ENCODE results near the gene EIF2AK2. TPM values are rescaled to one million over a fixed set of nuclear protein-coding genes. Genes with fewer than 3 reads are reported as not detected.

EIF2AK2 gene
- total RNA-seq, 1 donor from 2014 or later, result 37.0 TPM

DNA sequence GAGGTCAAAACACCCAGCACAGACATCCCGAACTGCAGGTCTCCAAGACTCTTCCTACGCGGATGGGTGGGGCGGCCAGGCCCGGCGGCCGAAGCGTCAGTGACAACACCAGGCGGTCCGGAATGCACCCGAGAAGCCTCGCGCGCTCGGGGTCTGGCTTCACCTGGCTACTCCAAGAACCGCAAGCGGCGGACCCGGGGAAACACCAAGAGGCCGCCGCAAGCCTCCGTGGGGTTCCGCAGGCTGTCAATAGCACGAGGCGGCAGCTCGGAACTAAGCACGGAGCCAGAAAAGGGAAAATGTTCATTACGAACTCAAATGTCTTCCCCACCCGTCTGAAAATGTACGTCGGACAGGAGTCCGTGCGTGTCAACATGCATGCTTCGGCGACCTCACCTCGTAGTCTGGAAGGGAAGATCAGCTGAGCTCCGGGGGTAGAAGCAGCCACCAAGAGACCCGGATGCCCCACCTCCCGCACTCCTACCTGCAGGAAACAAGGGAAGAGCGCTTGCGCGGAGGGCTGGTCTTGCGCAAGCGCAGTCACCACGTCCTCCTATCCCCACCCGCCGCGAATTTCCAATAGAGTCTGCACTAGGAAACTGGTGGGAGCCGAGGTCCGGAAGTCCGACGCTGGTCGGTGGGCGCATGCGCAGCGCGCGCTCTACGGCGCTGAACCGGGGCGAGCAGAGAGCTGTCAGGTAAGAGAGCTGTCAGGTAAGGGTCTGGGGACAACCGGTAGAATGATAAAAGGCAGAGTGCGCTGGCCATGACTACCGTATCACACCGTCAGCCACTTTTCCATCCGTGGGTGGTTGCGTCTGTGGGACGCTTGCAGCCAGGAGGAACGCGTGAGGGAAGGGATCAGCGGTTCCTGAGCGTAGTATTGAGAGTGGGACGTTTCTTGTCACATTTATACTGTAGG lies 72.6 kb downstream of the EIF2AK2 start, which contains the start of the genes GPATCH11 and HEATR5B:
Gene GPATCH11 (plus strand): TSS at position 646 of the 922 bp plus-strand sequence. CDS start 3,864 bp downstream, outside the sequence.
Gene HEATR5B (minus strand): TSS at position 500 of the 922 bp plus-strand sequence. CDS start 958 bp downstream, outside the sequence.
- H3K4me3 Mint-ChIP-seq, result no peak within 1 kb of the TSS
- TF ChIP-seq, protein P1, sequence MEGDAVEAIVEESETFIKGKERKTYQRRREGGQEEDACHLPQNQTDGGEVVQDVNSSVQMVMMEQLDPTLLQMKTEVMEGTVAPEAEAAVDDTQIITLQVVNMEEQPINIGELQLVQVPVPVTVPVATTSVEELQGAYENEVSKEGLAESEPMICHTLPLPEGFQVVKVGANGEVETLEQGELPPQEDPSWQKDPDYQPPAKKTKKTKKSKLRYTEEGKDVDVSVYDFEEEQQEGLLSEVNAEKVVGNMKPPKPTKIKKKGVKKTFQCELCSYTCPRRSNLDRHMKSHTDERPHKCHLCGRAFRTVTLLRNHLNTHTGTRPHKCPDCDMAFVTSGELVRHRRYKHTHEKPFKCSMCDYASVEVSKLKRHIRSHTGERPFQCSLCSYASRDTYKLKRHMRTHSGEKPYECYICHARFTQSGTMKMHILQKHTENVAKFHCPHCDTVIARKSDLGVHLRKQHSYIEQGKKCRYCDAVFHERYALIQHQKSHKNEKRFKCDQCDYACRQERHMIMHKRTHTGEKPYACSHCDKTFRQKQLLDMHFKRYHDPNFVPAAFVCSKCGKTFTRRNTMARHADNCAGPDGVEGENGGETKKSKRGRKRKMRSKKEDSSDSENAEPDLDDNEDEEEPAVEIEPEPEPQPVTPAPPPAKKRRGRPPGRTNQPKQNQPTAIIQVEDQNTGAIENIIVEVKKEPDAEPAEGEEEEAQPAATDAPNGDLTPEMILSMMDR (IDR thresholded peaks at IDR 0.05), result no peak
- no peak within 1 kb of the TSS for H3K27ac Mint-ChIP-seq
- peaks cover 40% of the 10 kb centered on the region for H3K36me3 Mint-ChIP-seq (ENCODE audit: low read depth)
- DNase-seq (peak; percentile 83), ATAC-seq (ENCODE audit: low read depth) (peak; percentile 83)
- intact Hi-C loops (cut with micrococcal nuclease), result loop anchor here (1.0 to 10.0 kb wide), 11 partner anchors 8 to 1668 kb away; partner anchors contain the start of genes ATL2, CEBPZ, CEBPZOS and EIF2AK2
- ChIA-PET CTCF (no interaction called here), POLR2A (interaction anchor here (0.6 to 3.4 kb wide), 9 partner anchors 8 to 586 kb away, joined by 3 to 13 read pairs (median 5); partner anchors contain the start of genes CEBPZ, NDUFAF7 and STRN)
- H3K27me3 Mint-ChIP-seq, result no peaks in the 10 kb centered on the region
- peaks cover 23% of the 10 kb centered on the region for H3K4me1 Mint-ChIP-seq
- no peaks in the 10 kb centered on the region for H3K9me3 Mint-ChIP-seq

DNA sequence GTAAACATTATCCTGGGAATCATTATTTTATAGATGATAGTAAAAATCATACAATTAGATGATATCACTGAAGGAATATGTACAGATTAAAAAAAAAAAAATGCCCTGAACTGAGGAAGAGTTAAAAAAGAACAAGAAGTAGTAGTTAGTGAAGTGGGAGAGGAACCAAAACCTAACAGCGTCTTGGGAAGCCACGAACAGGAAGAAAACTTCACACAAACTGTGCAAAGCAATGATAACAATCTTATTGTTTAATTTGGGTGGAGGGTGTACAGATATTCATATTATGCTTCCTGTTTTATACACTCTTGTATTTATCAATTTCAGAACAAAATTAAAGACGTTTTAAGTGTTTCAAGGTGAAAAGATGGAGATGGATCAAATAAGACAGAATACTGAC lies 76.1 kb downstream of the EIF2AK2 start:
- TF ChIP-seq, protein P1 (IDR thresholded peaks at IDR 0.05), result no peak
- H3K27ac Mint-ChIP-seq, result no peak overlapping the region
- peaks cover 59% of the 10 kb centered on the region for H3K36me3 Mint-ChIP-seq (ENCODE audit: low read depth)
- ATAC-seq (ENCODE audit: low read depth), result no peak
- POLR2A ChIA-PET, result no interaction called here
- CTCF ChIA-PET, result no interaction called here
- H3K4me1 Mint-ChIP-seq, result peaks cover 10% of the 10 kb centered on the region
- H3K9me3 Mint-ChIP-seq, result no peaks in the 10 kb centered on the region
- intact Hi-C loops (cut with micrococcal nuclease), result loop anchor here (1.0 to 10.0 kb wide), 6 partner anchors 10 to 1672 kb away; partner anchors contain the start of genes ATL2, EIF2AK2 and SRSF7
- H3K27me3 Mint-ChIP-seq, result no peaks in the 10 kb centered on the region
- peak overlapping the region; percentile 72 for H3K4me3 Mint-ChIP-seq
- DNase-seq, result no peak

DNA sequence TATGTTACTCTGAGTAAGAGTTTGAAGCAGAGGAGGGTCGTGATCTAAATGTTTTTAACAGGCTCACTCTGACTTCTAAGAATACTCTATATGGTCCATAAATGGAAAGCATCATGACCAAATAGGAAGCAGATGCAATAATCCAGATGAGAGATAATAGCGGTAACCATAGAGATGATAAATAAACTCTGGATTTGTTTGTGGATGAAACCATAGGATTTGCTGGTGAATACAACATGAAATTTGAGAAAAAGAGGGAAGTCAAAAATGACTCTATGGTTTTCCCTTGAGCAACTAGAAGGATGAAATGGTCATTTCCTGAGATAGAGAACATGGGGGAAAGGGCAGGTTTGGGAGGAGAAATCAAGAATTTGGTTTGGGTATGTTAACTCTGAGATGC lies 76.5 kb downstream of the EIF2AK2 start:
- H3K27me3 Mint-ChIP-seq, result no peaks in the 10 kb centered on the region
- no peak for ATAC-seq (ENCODE audit: low read depth)
- intact Hi-C loops (cut with micrococcal nuclease), result loop anchor here (1.0 to 10.0 kb wide), 6 partner anchors 10 to 1672 kb away; partner anchors contain the start of genes ATL2, EIF2AK2 and SRSF7
- ChIA-PET CTCF (no interaction called here), POLR2A (no interaction called here)
- no peak for DNase-seq
- TF ChIP-seq, protein P1 (IDR thresholded peaks at IDR 0.05), result no peak
- H3K9me3 Mint-ChIP-seq, result no peaks in the 10 kb centered on the region
- H3K36me3 Mint-ChIP-seq (ENCODE audit: low read depth), result peaks cover 62% of the 10 kb centered on the region
- peak overlapping the region; percentile 72 for H3K4me3 Mint-ChIP-seq
- H3K4me1 Mint-ChIP-seq, result peaks cover 10% of the 10 kb centered on the region
- H3K27ac Mint-ChIP-seq, result no peak overlapping the region

DNA sequence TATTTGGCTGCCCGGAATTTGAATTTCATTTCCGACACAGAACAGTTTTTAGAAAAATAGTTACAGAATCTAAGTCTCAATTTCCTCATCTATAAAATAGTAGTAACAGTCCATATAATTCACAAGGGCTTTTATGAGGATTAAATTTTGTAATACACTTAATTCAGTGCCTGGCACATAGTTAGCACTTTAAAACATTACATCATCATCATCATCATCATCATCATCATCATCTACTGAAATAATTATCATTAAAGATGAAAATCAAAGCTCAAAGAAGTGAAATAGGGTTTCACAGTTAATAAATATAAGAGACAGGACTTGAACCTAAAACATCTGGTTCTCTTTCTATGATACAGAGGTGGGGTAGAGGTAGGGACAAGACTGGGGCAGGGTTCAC lies 85.8 kb downstream of the EIF2AK2 start:
- DNase-seq (no peak), ATAC-seq (ENCODE audit: low read depth) (no peak)
- POLR2A ChIA-PET, result no interaction called here
- no peaks in the 10 kb centered on the region for H3K9me3 Mint-ChIP-seq
- no peak overlapping the region for H3K4me3 Mint-ChIP-seq
- no peak overlapping the region for H3K27ac Mint-ChIP-seq
- H3K4me1 Mint-ChIP-seq, result peaks cover 21% of the 10 kb centered on the region
- peaks cover 73% of the 10 kb centered on the region for H3K36me3 Mint-ChIP-seq (ENCODE audit: low read depth)
- no peaks in the 10 kb centered on the region for H3K27me3 Mint-ChIP-seq
- intact Hi-C loops (cut with micrococcal nuclease), result no loop called here
- TF ChIP-seq, protein P1 (IDR thresholded peaks at IDR 0.05), result no peak
- CTCF ChIA-PET, result no interaction called here

DNA sequence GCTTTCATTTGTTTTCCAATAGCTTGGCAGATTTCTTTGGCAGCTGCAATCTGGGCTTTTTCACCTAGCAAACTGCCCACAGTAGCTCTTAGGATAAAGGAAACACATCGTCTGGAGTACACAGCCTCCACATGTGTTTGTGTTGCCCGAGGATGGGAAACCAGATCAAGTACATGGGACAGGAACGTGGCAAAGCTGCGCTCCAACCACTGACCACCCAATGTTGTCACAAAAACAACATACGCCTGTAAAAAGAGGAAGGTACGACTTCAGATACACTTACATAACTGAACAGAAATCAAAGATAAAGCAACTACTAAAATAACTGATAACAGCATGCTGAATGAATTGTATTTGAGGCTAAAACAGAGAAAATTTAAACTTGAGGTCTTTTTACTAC lies 88.1 kb downstream of the EIF2AK2 start:
- H3K4me1 Mint-ChIP-seq, result peaks cover 15% of the 10 kb centered on the region
- no peak overlapping the region for H3K4me3 Mint-ChIP-seq
- ATAC-seq (ENCODE audit: low read depth) (no peak), DNase-seq (no peak)
- intact Hi-C loops (cut with micrococcal nuclease), result loop anchor here (2.0 to 5.0 kb wide), 2 partner anchors 14 to 39 kb away; no protein-coding TSS in a partner anchor
- POLR2A ChIA-PET, result no interaction called here
- peaks cover 71% of the 10 kb centered on the region for H3K36me3 Mint-ChIP-seq (ENCODE audit: low read depth)
- TF ChIP-seq, protein P1 (IDR thresholded peaks at IDR 0.05), result no peak
- no peaks in the 10 kb centered on the region for H3K27me3 Mint-ChIP-seq
- CTCF ChIA-PET, result no interaction called here
- no peaks in the 10 kb centered on the region for H3K9me3 Mint-ChIP-seq
- H3K27ac Mint-ChIP-seq, result no peak overlapping the region
